HG03439 (cell line): ENCODE measurements around the gene RDH16.
"Not testable (repeated sequence)": the region's sequence is repeated elsewhere in the genome, so short reads cannot be mapped to it uniquely, and the experiment has no call there.

Experiments
- ATAC-seq: cut with Tn5 transposase; IDR thresholded peaks from one replicate; pipeline ENCODE4 v1.9.1; 2021; ENCODE audit warnings: mild to moderate bottlenecking, moderate library complexity; ENCODE audit not compliant: unreplicated experiment

RDH16 gene

GRCh38 chr12:56927281-56927680 lies 30.1 kb downstream of the RDH16 start:
- ATAC-seq: no peak

GRCh38 chr12:56922031-56922430 lies 35.4 kb downstream of the RDH16 start:
- no peak for ATAC-seq

- no peak for ATAC-seq
These were observed 36.1 kb downstream of the RDH16 start for GRCh38 chr12:56921346-56921745.

- not testable (repeated sequence) for ATAC-seq
These were observed 39.3 kb downstream of the RDH16 start for GRCh38 chr12:56918139-56918538.

GRCh38 chr12:56916996-56917333 lies 40.4 kb downstream of the RDH16 start:
- no peak for ATAC-seq

GRCh38 chr12:56916296-56916995 lies 41.0 kb downstream of the RDH16 start:
- no peak for ATAC-seq

GRCh38 chr12:56914724-56915123 lies 42.7 kb downstream of the RDH16 start:
- ATAC-seq: no peak

GRCh38 chr12:56914256-56914655 lies 43.2 kb downstream of the RDH16 start:
- no peak for ATAC-seq

- ATAC-seq: not testable (repeated sequence)
These were observed 48.0 kb downstream of the RDH16 start for GRCh38 chr12:56909403-56909802.

- no peak for ATAC-seq
These were observed 49.3 kb downstream of the RDH16 start for GRCh38 chr12:56908136-56908535.

GRCh38 chr12:56905852-56906251 lies 51.6 kb downstream of the RDH16 start:
- no peak for ATAC-seq

GRCh38 chr12:56903374-56903773 lies 54.0 kb downstream of the RDH16 start:
- no peak for ATAC-seq
